Aorta (tissue), 5 donors: ENCODE data around the gene MPV17. TPM values are rescaled to one million over a fixed set of nuclear protein-coding genes. Genes with fewer than 3 reads are reported as not detected.
"Not testable (repeated sequence)": the region's sequence is repeated elsewhere in the genome, so short reads cannot be mapped to it uniquely, and the experiment has no call there.

Source experiments
- ATAC-seq: fragments of 200-7000 bp; cut with Tn5 transposase; one replicate; pipeline ENCODE4 v1.9.1; 2022; ENCODE audit warnings: moderate library complexity; ENCODE audit not compliant: low FRiP score
- DNase-seq, 2 donors: peaks; one replicate each; pipeline ENCODE4 v3.0.0-alpha.2; 2020
- H3K27ac ChIP-seq, 2 donors: one replicate each; pipeline ENCODE4 v1.5.1; 2013; ENCODE audit warnings: low read length in 2 of 2, mild to moderate bottlenecking in 2 of 2, moderate library complexity in 2 of 2, control low read depth in 1 of 2, inconsistent platforms in 1 of 2, low read depth in 1 of 2
- H3K27me3 ChIP-seq, 2 donors: one replicate each; pipeline ENCODE4 v1.6.1; 2013; ENCODE audit warnings: control low read depth in 1 of 2, low read length in 1 of 2, mild to moderate bottlenecking in 1 of 2, moderate library complexity in 1 of 2; ENCODE audit not compliant: insufficient read depth in 2 of 2, control insufficient read depth in 1 of 2
- H3K36me3 ChIP-seq, 2 donors: one replicate each; pipeline ENCODE4 v1.6.1; 2013; ENCODE audit warnings: control low read depth in 1 of 2, low read length in 1 of 2, mild to moderate bottlenecking in 1 of 2; ENCODE audit not compliant: insufficient read depth in 2 of 2, control insufficient read depth in 1 of 2
- H3K4me1 ChIP-seq, 2 donors: one replicate each; pipeline ENCODE4 v1.6.1; 2013; ENCODE audit warnings: low read length in 2 of 2, control low read depth in 1 of 2, mild to moderate bottlenecking in 1 of 2, moderate library complexity in 1 of 2; ENCODE audit not compliant: insufficient read depth in 2 of 2, control insufficient read depth in 1 of 2
- H3K4me3 ChIP-seq, 2 donors: one replicate each; pipeline ENCODE4 v1.5.1; 2013; ENCODE audit warnings: low read length in 2 of 2, control low read depth in 1 of 2, mild to moderate bottlenecking in 1 of 2
- H3K9me3 ChIP-seq: one replicate; pipeline ENCODE4 v1.6.1; 2013; ENCODE audit warnings: mild to moderate bottlenecking, low read length; ENCODE audit not compliant: control insufficient read depth
- WGBS, 2 donors: extraction: QIAGEN DNeasy Blood & Tissue Kit; methylation state at CpG; one replicate each; pipeline ENCODE4 v1.1.7; 2013; 5-methylcytosine and 5-hydroxymethylcytosine counted together
- intact Hi-C, 2 donors: fragments of 100-400 bp; cut with DNase I; formaldehyde crosslinking; loops; one replicate each; pipeline versions ENCODE4 v1.14.2 to v1.15.0; 2022
- polyA plus RNA-seq, 2 donors: library from polyadenylated mRNA; stranded (reverse); fragments of 200-250 nt; gene quantifications; one replicate each; pipeline ENCODE4 v1.2.3, GENCODE V29; 2013
- total RNA-seq, 2 donors: library from RNA; stranded (reverse); fragmentation: NEBNext Ultra II Directional; extraction: Animal tissue kit (Norgen Biotek cat#: 25700); gene quantifications; one replicate each; pipeline ENCODE4 v1.2.1, GENCODE V29; 2021
- donor health status: healthy with polysubstance abuse.
- donor health status: Bipolar disorder and iron deficiency.
- donor health status: DM: no; HTN: no; CAD: no.
- donor health status: DM: no; HTN: no; CAD: no.
- donor health status: DM: yes; HTN: yes; CAD: no.

The MPV17 gene
- total and polyA plus RNA-seq, 4 donors = 47.5 to 80.6 (median 59.3) TPM

DNA sequence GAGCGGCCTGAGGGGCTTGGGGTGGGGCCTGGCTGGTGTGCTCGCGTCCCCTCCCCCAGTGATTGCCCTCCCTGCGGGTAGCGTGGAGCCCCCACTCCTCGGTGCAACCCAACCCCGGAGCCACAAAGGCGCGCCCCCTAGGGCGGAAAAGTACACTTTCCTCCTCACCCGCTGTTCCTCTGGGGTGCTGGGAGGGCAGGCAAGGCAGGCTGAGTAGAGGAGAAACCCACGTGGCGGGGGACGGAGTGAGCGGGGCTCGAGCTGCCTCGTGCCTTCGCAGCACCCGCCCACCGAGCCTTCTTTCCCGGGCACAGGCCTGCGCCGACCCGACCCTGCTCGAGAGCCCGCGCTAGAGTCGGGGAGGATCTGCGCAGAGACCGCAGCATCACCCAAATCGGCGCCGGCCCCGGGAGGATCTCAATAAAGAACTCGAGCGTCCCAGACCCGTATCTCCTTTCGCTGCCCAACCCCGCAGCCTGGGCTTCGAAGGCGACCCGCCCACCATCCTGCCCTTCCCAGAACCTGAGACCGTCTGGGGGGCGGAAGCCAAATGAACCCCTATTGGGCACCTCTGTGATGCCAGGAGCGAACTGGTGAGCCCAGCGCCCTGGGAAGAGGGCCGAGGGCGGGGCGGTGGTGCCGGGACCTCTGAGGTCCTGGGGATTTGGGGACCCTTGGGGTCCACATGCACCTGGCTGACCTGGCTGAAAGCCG, 16.2 kb downstream of the MPV17 start:
- 4% methylated on average over 49 to 51 of the region's 51 CpGs for WGBS, 2 donors
- ATAC-seq (no peak), DNase-seq (peak in 1 of 2 donors; percentile 48)
- Histone ChIP-seq H3K4me1 (no peaks in the 10 kb centered on the region), H3K27ac (no peak overlapping the region), H3K36me3 (no peaks in the 10 kb centered on the region), H3K9me3 (no peaks in the 10 kb centered on the region), H3K4me3 (no peak overlapping the region), H3K27me3 (no peaks in the 10 kb centered on the region)
- intact Hi-C loops = no loop called here

DNA sequence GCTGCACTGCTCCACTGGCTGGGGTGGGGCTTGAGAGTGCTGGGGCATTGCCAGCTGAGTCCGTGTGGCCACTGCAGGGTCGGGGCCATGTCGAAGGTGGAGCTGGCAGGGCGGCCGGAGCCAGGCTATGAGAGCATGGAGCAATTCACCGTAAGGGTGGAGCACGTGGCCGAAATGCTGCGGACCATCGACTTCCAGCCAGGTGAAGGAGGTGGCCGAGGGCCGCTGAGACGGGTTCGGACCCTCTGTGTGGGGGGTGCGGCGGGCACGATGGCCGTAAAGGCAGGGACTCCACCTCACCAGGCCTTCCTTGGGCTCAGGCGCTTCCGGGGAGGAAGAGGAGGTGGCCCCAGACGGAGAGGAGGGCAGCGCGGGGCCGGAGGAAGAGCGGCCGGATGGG, 16.8 kb downstream of the MPV17 start:
- Histone ChIP-seq H3K9me3 (no peaks in the 10 kb centered on the region), H3K4me3 (no peak overlapping the region), H3K27ac (no peak overlapping the region), H3K36me3 (no peaks in the 10 kb centered on the region), H3K27me3 (no peaks in the 10 kb centered on the region), H3K4me1 (no peaks in the 10 kb centered on the region)
- 26 to 29% methylated on average over 26 of the region's 26 CpGs for WGBS, 2 donors
- ATAC-seq = no peak
- intact Hi-C loops = no loop called here
- peak in 1 of 2 donors; percentile 48 for DNase-seq

DNA sequence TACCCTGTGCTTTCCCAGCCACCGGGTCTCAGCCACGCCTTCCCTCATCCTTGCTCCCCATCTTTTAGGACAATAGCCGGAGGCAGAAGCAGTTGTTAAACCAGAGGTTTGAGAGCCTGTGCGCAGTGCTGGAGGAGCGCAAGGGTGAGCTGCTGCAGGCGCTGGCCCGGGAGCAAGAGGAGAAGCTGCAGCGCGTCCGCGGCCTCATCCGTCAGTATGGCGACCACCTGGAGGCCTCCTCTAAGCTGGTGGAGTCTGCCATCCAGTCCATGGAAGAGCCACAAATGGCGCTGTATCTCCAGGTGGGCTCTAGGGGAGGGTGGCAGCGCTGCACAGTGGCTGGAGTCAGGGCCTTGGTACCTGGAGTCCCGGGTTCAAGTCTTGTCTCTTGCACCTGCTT, 17.4 kb downstream of the MPV17 start:
- peak in 1 of 2 donors; percentile 48 for DNase-seq
- Histone ChIP-seq H3K4me3 (no peak overlapping the region), H3K36me3 (no peaks in the 10 kb centered on the region), H3K4me1 (no peaks in the 10 kb centered on the region), H3K27me3 (no peaks in the 10 kb centered on the region), H3K27ac (no peak overlapping the region), H3K9me3 (no peaks in the 10 kb centered on the region)
- ATAC-seq = no peak
- WGBS, 2 donors = 89 to 91% methylated on average over 16 of the region's 16 CpGs
- intact Hi-C loops = no loop called here

DNA sequence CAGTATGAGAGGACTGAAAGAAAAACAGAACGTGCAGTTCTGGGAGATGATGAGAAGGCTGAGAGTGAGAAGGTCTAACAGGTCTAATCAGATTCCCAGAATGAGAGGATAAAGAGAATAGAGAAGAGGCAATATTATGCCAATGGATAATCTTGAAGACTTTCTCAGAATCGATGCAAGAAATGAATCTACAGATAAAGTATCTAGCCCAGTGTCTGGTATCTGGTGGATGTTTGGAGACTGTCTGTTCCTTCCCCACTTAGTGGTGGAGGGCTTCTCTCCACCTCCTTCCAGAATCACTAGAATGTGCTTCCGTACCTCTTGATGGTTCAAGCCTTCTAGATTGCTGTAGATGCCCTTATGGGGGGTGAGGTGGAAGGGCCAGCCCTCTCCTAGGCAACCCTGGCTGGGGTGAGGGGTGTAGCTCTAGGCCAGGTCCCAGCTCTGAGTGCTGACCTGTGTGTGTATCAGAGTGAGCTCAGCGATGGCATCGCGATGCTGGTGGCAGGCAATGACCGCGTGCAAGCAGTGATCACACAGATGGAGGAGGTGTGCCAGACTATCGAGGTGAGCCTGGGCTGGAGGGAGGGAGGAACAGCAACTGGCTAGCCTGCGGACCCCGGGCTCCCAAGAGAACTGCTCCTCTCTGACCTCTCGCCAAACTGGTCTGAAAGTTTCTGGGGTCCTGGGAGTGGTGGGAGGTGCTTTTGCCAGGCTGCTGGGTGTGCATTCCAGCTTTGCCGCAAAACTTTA, 18.2 kb downstream of the MPV17 start:
- intact Hi-C loops = no loop called here
- no peaks in the 10 kb centered on the region for H3K27me3 ChIP-seq
- no peak overlapping the region for H3K27ac ChIP-seq
- WGBS, 2 donors = 83 to 86% methylated on average over 13 of the region's 13 CpGs
- DNase-seq = no peak
- H3K9me3 ChIP-seq = no peaks in the 10 kb centered on the region
- H3K4me1 ChIP-seq = no peaks in the 10 kb centered on the region
- ATAC-seq = no peak
- no peak overlapping the region for H3K4me3 ChIP-seq
- no peaks in the 10 kb centered on the region for H3K36me3 ChIP-seq

DNA sequence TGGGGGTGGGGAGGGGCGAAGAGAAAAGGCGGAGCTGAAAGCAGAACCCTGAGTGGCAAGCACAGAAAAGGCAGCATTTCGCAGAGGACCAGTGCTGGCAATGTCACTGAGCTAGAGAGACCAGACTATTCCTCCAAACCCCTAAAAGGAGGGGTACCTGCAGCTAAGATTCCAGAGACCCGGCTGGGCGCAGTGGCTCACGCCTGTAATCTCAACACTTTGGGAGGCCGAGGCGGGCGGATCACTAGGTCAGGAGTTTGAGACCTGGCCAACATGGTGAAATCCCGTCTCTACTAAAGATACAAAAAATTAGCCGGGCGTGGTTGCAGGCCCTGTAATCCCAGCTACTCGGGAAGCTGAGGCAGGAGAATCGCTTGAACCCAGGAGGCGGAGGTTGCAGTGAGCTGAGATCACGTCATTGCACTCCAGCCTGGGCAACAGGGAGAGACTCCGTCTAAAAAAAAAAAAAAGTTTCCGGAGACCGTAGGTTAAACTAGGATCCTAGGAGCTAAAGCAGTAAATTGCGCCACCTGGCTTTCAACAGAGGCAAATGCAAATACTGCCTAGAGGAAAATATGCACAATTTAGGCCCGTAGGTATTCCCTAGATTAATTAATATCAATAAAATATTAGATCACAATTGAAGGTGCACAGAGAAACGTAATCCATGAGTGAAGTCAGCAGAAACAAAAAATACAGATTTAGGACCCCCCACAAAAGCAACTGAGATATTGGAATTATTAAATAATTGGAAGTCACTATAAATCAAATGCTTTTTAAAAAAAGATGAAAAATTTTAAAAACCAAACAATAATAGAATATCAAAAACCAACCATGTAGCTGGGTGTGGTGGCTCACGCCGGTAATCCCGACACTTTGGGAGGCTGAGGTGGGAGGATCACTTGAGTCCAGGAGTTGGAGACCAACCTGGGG, 19.5 kb downstream of the MPV17 start:
- WGBS, 2 donors = 25 to 27% methylated on average over 25 of the region's 25 CpGs
- H3K27me3 ChIP-seq = no peaks in the 10 kb centered on the region
- H3K4me1 ChIP-seq = no peaks in the 10 kb centered on the region
- no peaks in the 10 kb centered on the region for H3K36me3 ChIP-seq
- no peak overlapping the region for H3K27ac ChIP-seq
- ATAC-seq = peak; percentile 76
- DNase-seq = peak in 1 of 2 donors; percentile 60
- no peak overlapping the region for H3K4me3 ChIP-seq
- no peaks in the 10 kb centered on the region for H3K9me3 ChIP-seq
- intact Hi-C loops = no loop called here

DNA sequence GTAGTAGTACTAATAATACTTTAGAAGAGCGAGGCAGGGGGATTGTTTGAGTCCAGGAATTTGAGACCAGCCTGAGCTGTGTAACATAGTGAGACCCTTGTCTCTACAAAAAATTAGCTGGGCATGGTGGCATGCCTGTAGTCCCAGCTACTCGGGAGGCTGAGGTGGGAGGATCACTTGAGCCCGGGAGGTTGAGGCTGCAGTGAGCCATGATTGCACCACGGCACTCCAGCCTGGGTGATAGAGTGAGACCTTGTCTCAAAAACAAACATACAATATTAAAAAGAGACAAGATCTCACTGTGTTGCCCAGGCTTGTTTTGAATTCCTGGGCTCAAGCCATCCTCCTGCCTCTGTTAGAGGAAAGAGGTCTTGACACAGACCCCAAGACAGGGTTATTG, 22.3 kb downstream of the MPV17 start:
- 78 to 82% methylated on average over 4 of the region's 4 CpGs for WGBS, 2 donors
- H3K9me3 ChIP-seq, DNase-seq, ATAC-seq, H3K27me3 ChIP-seq, H3K36me3 ChIP-seq, H3K27ac ChIP-seq, intact Hi-C loops, H3K4me1 ChIP-seq, H3K4me3 ChIP-seq: not testable (repeated sequence)

DNA sequence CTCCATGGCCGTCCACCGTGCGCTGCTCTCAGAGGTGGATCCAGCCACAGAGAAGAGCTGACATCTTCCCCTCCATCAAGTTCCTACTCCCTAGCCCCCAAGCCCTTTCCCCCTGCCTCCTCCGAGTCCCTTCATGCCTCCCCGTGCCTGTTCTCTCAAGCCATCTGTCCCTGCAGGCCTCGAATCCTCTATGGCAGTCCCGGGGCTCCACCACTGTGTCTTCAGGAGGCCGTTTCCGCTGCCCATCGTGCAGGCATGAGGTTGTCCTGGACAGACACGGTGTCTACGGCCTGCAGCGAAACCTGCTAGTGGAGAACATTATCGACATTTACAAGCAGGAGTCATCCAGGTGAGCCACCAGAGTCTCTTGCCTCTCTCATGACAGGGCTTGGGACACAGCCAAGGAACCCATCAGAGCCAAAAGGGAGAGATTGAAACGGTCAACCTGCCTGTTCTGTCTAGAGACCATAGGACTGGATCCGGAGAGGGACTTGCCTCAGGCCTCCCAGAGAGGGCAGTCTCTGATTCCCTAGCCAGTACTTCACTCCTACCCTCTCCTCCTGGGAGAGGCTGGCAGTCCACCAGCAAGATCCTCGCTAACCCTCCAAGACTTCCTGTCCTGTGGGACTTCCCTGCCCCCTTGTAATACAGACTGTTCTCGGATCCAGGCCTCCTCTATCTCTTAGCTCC, 24.4 kb downstream of the MPV17 start:
- 78 to 80% methylated on average over 18 of the region's 18 CpGs for WGBS, 2 donors
- Histone ChIP-seq H3K4me1 (no peaks in the 10 kb centered on the region), H3K36me3 (no peaks in the 10 kb centered on the region), H3K9me3 (no peaks in the 10 kb centered on the region), H3K27me3 (no peaks in the 10 kb centered on the region), H3K4me3 (no peak overlapping the region), H3K27ac (no peak overlapping the region)
- ATAC-seq (no peak), DNase-seq (no peak)
- intact Hi-C loops = no loop called here

DNA sequence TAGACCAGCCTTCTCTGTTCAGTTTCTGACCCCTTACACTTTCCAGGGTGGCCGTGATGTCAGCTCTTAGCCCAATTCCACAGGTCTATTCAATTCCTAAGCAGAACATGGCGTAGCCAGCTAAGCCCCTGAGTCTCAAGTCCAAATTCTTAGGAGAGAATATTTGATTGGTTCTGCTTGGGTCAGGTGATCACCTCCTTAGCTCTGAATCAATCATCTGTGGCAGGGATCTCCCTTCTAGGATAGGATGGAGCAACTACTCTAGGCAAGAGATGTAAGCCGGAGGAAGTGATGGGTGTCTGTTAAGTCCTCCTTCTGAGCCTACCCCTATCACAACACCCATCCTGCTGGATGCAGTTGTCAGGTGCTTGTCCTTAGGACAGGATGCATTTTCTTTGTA, 25.7 kb downstream of the MPV17 start:
- no peaks in the 10 kb centered on the region for H3K36me3 ChIP-seq
- no peaks in the 10 kb centered on the region for H3K27me3 ChIP-seq
- no peak overlapping the region for H3K27ac ChIP-seq
- intact Hi-C loops = no loop called here
- ATAC-seq (no peak), DNase-seq (no peak)
- no peak overlapping the region for H3K4me3 ChIP-seq
- no peaks in the 10 kb centered on the region for H3K9me3 ChIP-seq
- peaks cover 0 to 4% of the 10 kb centered on the region in 2 donors for H3K4me1 ChIP-seq
- WGBS, 2 donors = 82 to 86% methylated on average over 3 of the region's 3 CpGs
